Testis (tissue), 2 donors: ENCODE measurements around the gene EBF4.

Experiments used
- POLR2A ChIP-seq: fragments of 450-650 bp; IDR thresholded peaks from one replicate; pipeline ENCODE4 v1.6.1; 2017; ENCODE audit warnings: antibody characterized with exemption, mild to moderate bottlenecking, moderate library complexity
- TF ChIP-seq, protein P1 (sequence below), 3 experiments: fragments of 450-650 bp in 2 of 3; fragments of 200-600 bp in 1 of 3; sonication (generic) in 1 of 3; IDR thresholded peaks; one replicate each; pipeline ENCODE4 v1.5.1; 2016 to 2019; ENCODE audit warnings: antibody characterized with exemption in 3 of 3, mild to moderate bottlenecking in 2 of 3, moderate library complexity in 1 of 3

DNA sequence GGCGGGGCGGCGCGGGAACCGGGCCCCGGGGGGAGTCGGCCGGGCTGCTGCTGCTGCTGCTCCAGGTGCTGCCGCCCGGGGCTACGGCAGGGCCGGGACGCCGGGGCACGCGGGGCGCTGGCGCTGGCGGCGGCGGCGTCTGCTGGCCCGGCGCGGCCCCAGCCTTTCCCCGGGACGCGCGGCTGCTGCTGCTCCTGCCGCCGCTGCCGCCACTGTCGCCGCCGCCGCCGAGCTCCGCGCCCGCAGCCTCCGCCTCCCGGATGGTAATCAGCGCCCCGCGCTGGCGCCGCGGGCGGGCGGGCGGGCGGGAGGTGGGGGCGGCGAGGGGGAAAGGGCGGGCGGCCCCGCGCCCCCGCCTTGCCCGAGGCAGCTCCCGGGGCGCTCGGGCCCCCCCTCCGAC lies 306 bp downstream of the EBF4 start:
- TF ChIP-seq, protein P1, sequence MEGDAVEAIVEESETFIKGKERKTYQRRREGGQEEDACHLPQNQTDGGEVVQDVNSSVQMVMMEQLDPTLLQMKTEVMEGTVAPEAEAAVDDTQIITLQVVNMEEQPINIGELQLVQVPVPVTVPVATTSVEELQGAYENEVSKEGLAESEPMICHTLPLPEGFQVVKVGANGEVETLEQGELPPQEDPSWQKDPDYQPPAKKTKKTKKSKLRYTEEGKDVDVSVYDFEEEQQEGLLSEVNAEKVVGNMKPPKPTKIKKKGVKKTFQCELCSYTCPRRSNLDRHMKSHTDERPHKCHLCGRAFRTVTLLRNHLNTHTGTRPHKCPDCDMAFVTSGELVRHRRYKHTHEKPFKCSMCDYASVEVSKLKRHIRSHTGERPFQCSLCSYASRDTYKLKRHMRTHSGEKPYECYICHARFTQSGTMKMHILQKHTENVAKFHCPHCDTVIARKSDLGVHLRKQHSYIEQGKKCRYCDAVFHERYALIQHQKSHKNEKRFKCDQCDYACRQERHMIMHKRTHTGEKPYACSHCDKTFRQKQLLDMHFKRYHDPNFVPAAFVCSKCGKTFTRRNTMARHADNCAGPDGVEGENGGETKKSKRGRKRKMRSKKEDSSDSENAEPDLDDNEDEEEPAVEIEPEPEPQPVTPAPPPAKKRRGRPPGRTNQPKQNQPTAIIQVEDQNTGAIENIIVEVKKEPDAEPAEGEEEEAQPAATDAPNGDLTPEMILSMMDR (IDR thresholded peaks at IDR 0.05), result no peak
- no peak for TF ChIP-seq POLR2A
